DOHH2 (cell line): ENCODE results near the gene FAM9C.

Experiments used
- H3F3A ChIP-seq: fragments of 200-600 bp; sonication (generic), shearing (Covaris generic); 2 replicates; pipeline ENCODE4 v1.6.0; 2016; ENCODE audit warnings: antibody characterized with exemption, mild to moderate bottlenecking; ENCODE audit not compliant: control insufficient read depth, insufficient read depth
- H3K27ac ChIP-seq: fragments of 200-600 bp; sonication (generic); 2 replicates; pipeline ENCODE4 v1.5.1; 2014; ENCODE audit warnings: low read depth, mild to moderate bottlenecking, low read length, moderate library complexity
- H3K27me3 ChIP-seq: fragments of 200-600 bp; sonication (generic); 2 replicates; pipeline ENCODE4 v1.6.1; 2014; ENCODE audit warnings: mild to moderate bottlenecking, low read length, mixed read lengths; ENCODE audit not compliant: control insufficient read depth
- H3K36me3 ChIP-seq: fragments of 200-600 bp; sonication (generic); 2 replicates; pipeline ENCODE4 v1.6.1; 2014; ENCODE audit warnings: mild to moderate bottlenecking, low read length, moderate library complexity, mixed read lengths; ENCODE audit not compliant: control insufficient read depth
- H3K4me1 ChIP-seq: fragments of 200-600 bp; sonication (generic); 2 replicates; pipeline ENCODE4 v1.6.1; 2014; ENCODE audit warnings: mild to moderate bottlenecking, low read length, mixed read lengths; ENCODE audit not compliant: control insufficient read depth
- H3K4me2 ChIP-seq: fragments of 200-600 bp; sonication (generic); 2 replicates; pipeline ENCODE4 v1.6.0; 2014; ENCODE audit warnings: mild to moderate bottlenecking, low read length, moderate library complexity
- H3K4me3 ChIP-seq: fragments of 200-600 bp; sonication (generic); 2 replicates; pipeline ENCODE4 v1.5.1; 2014; ENCODE audit warnings: mild to moderate bottlenecking, low read length, mixed read lengths
- H3K79me2 ChIP-seq: fragments of 200-600 bp; sonication (generic); 2 replicates; pipeline ENCODE4 v1.6.1; 2014; ENCODE audit warnings: mild to moderate bottlenecking, low read length, mixed read lengths; ENCODE audit not compliant: control insufficient read depth
- H3K9me2 ChIP-seq: fragments of 200-600 bp; sonication (generic); replicated peaks from 2 replicates; pipeline ENCODE4 v1.6.1; 2014; ENCODE audit warnings: mild to moderate bottlenecking, low read length, mixed read lengths; ENCODE audit not compliant: control insufficient read depth
- H3K9me3 ChIP-seq: fragments of 200-600 bp; sonication (generic); 2 replicates; pipeline ENCODE4 v1.6.1; 2014; ENCODE audit warnings: antibody characterized with exemption, low read length, mixed read lengths; ENCODE audit not compliant: control insufficient read depth, insufficient read depth
- H4K20me1 ChIP-seq: fragments of 200-600 bp; sonication (generic); 2 replicates; pipeline ENCODE4 v1.6.0; 2014; ENCODE audit warnings: low read depth, mild to moderate bottlenecking, antibody characterized with exemption, low read length, moderate library complexity; ENCODE audit not compliant: control insufficient read depth, insufficient read depth
- CTCF ChIP-seq: fragments of 200-600 bp; sonication (generic); IDR thresholded peaks from one replicate; pipeline ENCODE4 v1.5.1; 2014; ENCODE audit warnings: antibody characterized with exemption, mild to moderate bottlenecking, low read depth, low read length; ENCODE audit not compliant: poor library complexity, severe bottlenecking
- EZH2phosphoT487 ChIP-seq: fragments of 200-600 bp; sonication (generic); IDR thresholded peaks from 2 replicates; pipeline ENCODE4 v1.6.1; 2017; ENCODE audit warnings: borderline replicate concordance, mild to moderate bottlenecking, antibody characterized with exemption, low read length, moderate library complexity, mixed read lengths

FAM9C gene

GRCh38 chrX:13043938-13044337 lies 482 bp downstream of the FAM9C start:
- Histone ChIP-seq H3K79me2 (no peaks in the 10 kb centered on the region), H3K9me2 (no peaks in the 10 kb centered on the region), H3K4me3 (no peak overlapping the region), H4K20me1 (no peaks in the 10 kb centered on the region), H3K9me3 (no peaks in the 10 kb centered on the region), H3K36me3 (no peaks in the 10 kb centered on the region), H3F3A (no peaks in the 10 kb centered on the region), H3K27ac (no peak overlapping the region), H3K4me2 (no peak overlapping the region), H3K4me1 (peaks cover 17% of the 10 kb centered on the region), H3K27me3 (no peaks in the 10 kb centered on the region)
- TF ChIP-seq CTCF (no peak), EZH2phosphoT487 (no peak)

- no peaks in the 10 kb centered on the region for H3F3A ChIP-seq
- no peaks in the 10 kb centered on the region for H3K79me2 ChIP-seq
- H4K20me1 ChIP-seq, result no peaks in the 10 kb centered on the region
- no peak overlapping the region for H3K27ac ChIP-seq
- no peaks in the 10 kb centered on the region for H3K9me2 ChIP-seq
- H3K4me3 ChIP-seq, result no peak overlapping the region
- TF ChIP-seq CTCF, result no peak
- no peak for TF ChIP-seq EZH2phosphoT487
- no peaks in the 10 kb centered on the region for H3K27me3 ChIP-seq
- H3K36me3 ChIP-seq, result no peaks in the 10 kb centered on the region
- H3K9me3 ChIP-seq, result no peaks in the 10 kb centered on the region
- H3K4me2 ChIP-seq, result no peak overlapping the region
- peaks cover 17% of the 10 kb centered on the region for H3K4me1 ChIP-seq
Observed at GRCh38 chrX:13043138-13043537, 1.3 kb downstream of the FAM9C start.

- no peak for TF ChIP-seq CTCF
- TF ChIP-seq EZH2phosphoT487, result no peak
- no peak overlapping the region for H3K27ac ChIP-seq
- no peaks in the 10 kb centered on the region for H3K79me2 ChIP-seq
- no peak overlapping the region for H3K4me3 ChIP-seq
- H3K9me3 ChIP-seq, result no peaks in the 10 kb centered on the region
- no peaks in the 10 kb centered on the region for H3K36me3 ChIP-seq
- no peaks in the 10 kb centered on the region for H4K20me1 ChIP-seq
- H3K4me2 ChIP-seq, result no peak overlapping the region
- H3K4me1 ChIP-seq, result peaks cover under 1% of the 10 kb centered on the region; the same call in 1 of the 2 replicates
- H3F3A ChIP-seq, result no peaks in the 10 kb centered on the region
- no peaks in the 10 kb centered on the region for H3K27me3 ChIP-seq
- no peaks in the 10 kb centered on the region for H3K9me2 ChIP-seq
Observed at GRCh38 chrX:13036896-13037295, 7.5 kb downstream of the FAM9C start.

GRCh38 chrX:13033193-13033592 lies 11.2 kb downstream of the FAM9C start:
- Histone ChIP-seq H3K4me2 (no peak overlapping the region), H3F3A (no peaks in the 10 kb centered on the region), H3K4me1 (peaks cover 18% of the 10 kb centered on the region), H3K27ac (no peak overlapping the region), H3K9me3 (no peaks in the 10 kb centered on the region), H3K36me3 (no peaks in the 10 kb centered on the region), H4K20me1 (no peaks in the 10 kb centered on the region), H3K4me3 (no peak overlapping the region), H3K79me2 (no peaks in the 10 kb centered on the region), H3K27me3 (no peaks in the 10 kb centered on the region), H3K9me2 (no peaks in the 10 kb centered on the region)
- TF ChIP-seq CTCF (no peak), EZH2phosphoT487 (no peak)
